PC-9 (cell line): Measurements from ENCODE around the gene ABCD3. TPM values are rescaled to one million over a fixed set of nuclear protein-coding genes. Genes with fewer than 3 reads are reported as not detected.

Source experiments
- BruUV-seq: library from RNA; stranded (reverse); fragments of 400-500 nt; replicated peaks from 2 replicates; lab custom pipeline; 2021; lab: Mats Ljungman, UMichigan
- CTCF ChIA-PET: fragments of 300-600 bp; sonication (Branson Sonifier 250); formaldehyde crosslinking; loops from one replicate; lab custom pipeline; 2022; ENCODE audit warnings: antibody characterized with exemption; lab: Charles Lee
- POLR2A ChIA-PET: fragments of 300-600 bp; sonication (Branson Sonifier 250); formaldehyde crosslinking; loops from one replicate; lab custom pipeline; 2022; ENCODE audit warnings: antibody characterized with exemption; ENCODE audit not compliant: unreplicated experiment; lab: Charles Lee
- DNase-seq, 2 experiments: peaks; one replicate each; pipeline versions ENCODE4 v3.0.0 to v3.0.0-alpha.2; 2015 to 2022; ENCODE audit warnings: mixed read lengths in 1 of 2
- H2AFZ ChIP-seq: fragments of 200-600 bp; sonication (generic); 2 replicates; pipeline ENCODE4 v1.8.1; 2017; ENCODE audit warnings: antibody characterized with exemption
- H3F3A ChIP-seq: fragments of 200-600 bp; sonication (generic); 2 replicates; pipeline ENCODE4 v1.8.1; 2017; ENCODE audit warnings: antibody characterized with exemption, mild to moderate bottlenecking, low read depth; ENCODE audit not compliant: insufficient read depth
- H3K27ac ChIP-seq: fragments of 200-600 bp; sonication (generic); 2 replicates; pipeline ENCODE4 v1.6.1; 2016; ENCODE audit warnings: mixed run types
- H3K27me3 ChIP-seq: fragments of 200-600 bp; sonication (generic); 2 replicates; pipeline ENCODE4 v1.6.1; 2016; ENCODE audit warnings: low read depth, mixed run types; ENCODE audit not compliant: insufficient read depth
- H3K36me3 ChIP-seq: fragments of 200-600 bp; sonication (generic); 2 replicates; pipeline ENCODE4 v1.6.1; 2016; ENCODE audit warnings: low read depth, mixed run types
- H3K4me1 ChIP-seq: fragments of 200-600 bp; sonication (generic); replicated peaks from 2 replicates; pipeline ENCODE4 v1.6.1; 2016; ENCODE audit warnings: mixed run types; ENCODE audit not compliant: insufficient read depth
- H3K4me2 ChIP-seq: fragments of 200-600 bp; sonication (generic); 2 replicates; pipeline ENCODE4 v1.6.1; 2017; ENCODE audit warnings: mixed run types
- H3K4me3 ChIP-seq: fragments of 200-600 bp; sonication (generic); 2 replicates; pipeline ENCODE4 v1.6.1; 2016; ENCODE audit warnings: mixed run types
- H3K79me2 ChIP-seq: fragments of 200-600 bp; sonication (generic); 2 replicates; pipeline ENCODE4 v1.6.1; 2017; ENCODE audit warnings: low read depth, mixed run types
- H3K9me2 ChIP-seq: fragments of 200-600 bp; sonication (generic); 2 replicates; pipeline ENCODE4 v1.8.1; 2017; ENCODE audit warnings: mild to moderate bottlenecking; ENCODE audit not compliant: insufficient read depth
- H3K9me3 ChIP-seq: fragments of 200-600 bp; sonication (generic); 2 replicates; pipeline ENCODE4 v1.8.1; 2016; ENCODE audit warnings: low read depth; ENCODE audit not compliant: insufficient read depth
- H4K20me1 ChIP-seq: fragments of 200-600 bp; sonication (generic); 2 replicates; pipeline ENCODE4 v1.8.1; 2017; ENCODE audit not compliant: insufficient read depth
- EZH2 ChIP-seq: fragments of 200-600 bp; sonication (generic); IDR thresholded peaks from 2 replicates; pipeline ENCODE4 v1.8.0; 2017; ENCODE audit warnings: antibody characterized with exemption, low read depth
- intact Hi-C: fragments of 100-400 bp; cut with micrococcal nuclease; formaldehyde crosslinking; loops from one replicate; pipeline ENCODE4 v1.10.0; 2022; ENCODE audit not compliant: unreplicated experiment
- total RNA-seq: library from RNA; stranded (reverse); gene quantifications from 2 replicates; pipeline ENCODE4 v1.2.3, GENCODE V29; 2021
- TF ChIP-seq, protein P1 (sequence below): fragments of 200-600 bp; sonication (generic); conservative IDR thresholded peaks from 2 replicates; pipeline ENCODE4 v1.6.1; 2017; ENCODE audit warnings: mixed run types, antibody characterized with exemption, mild to moderate bottlenecking, moderate library complexity

ABCD3 gene
- total RNA-seq, 1 experiment from 2014 or later: 51.6 TPM

DNA sequence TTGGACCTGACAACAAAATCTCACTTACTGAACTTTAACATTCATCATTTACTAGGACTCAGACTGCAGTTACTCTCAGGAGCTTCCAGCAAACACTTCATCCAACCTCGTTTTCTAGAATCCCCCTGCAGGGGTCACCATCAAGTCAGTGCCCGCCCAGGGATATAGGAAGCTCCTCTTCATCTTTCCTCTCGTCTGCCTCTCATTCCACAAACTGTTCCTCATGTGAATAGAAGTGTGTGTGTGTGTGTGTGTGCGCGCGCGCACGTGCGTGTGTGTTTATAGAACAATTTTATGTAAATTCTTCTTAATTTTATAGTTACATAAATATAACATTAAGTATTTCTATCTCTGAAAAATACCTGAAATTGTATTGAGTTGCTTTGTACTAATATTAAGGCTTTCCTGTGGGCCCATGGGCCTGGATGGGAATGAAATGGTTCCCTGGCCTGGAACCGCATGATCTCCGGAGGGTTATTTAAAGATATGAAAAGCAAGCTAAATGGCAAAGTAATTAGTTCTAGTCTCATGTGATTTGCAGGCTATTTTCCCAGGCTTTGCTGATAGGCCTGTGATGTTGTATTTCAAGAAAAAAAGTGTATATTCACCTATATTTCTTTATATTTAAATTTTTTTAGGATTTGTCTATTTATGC lies 21.7 kb upstream of the ABCD3 start:
- CTCF ChIA-PET: no interaction called here

DNA sequence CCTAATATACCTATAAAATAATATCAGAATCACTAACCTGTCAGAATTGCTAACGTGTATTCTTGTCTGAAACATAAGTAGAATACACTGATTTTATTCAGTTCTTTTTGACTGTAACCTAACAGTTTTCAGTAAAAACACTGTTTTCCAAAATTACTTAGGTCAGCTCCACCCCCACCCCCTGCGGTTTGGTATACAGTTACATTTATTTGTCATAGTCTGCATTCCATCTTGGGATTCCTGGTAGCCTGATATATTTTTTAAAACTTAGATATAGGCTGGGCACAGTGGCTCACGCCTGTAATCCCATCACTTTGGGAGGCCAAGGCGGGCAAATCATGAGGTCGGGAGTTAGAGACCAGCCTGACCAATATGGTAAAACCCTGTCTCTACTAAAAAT lies 19.8 kb upstream of the ABCD3 start:
- BruUV-seq: no TSS peak
- DNase-seq: no peak
- CTCF ChIA-PET: interaction anchor here (0.6 kb wide), 1 partner anchor 611 kb away, joined by 3 read pairs; no protein-coding TSS in a partner anchor
- POLR2A ChIA-PET: no interaction called here
- H3K79me2 ChIP-seq: no peaks in the 10 kb centered on the region
- H3K9me3 ChIP-seq: no peaks in the 10 kb centered on the region
- no peak for TF ChIP-seq EZH2
- TF ChIP-seq, protein P1, sequence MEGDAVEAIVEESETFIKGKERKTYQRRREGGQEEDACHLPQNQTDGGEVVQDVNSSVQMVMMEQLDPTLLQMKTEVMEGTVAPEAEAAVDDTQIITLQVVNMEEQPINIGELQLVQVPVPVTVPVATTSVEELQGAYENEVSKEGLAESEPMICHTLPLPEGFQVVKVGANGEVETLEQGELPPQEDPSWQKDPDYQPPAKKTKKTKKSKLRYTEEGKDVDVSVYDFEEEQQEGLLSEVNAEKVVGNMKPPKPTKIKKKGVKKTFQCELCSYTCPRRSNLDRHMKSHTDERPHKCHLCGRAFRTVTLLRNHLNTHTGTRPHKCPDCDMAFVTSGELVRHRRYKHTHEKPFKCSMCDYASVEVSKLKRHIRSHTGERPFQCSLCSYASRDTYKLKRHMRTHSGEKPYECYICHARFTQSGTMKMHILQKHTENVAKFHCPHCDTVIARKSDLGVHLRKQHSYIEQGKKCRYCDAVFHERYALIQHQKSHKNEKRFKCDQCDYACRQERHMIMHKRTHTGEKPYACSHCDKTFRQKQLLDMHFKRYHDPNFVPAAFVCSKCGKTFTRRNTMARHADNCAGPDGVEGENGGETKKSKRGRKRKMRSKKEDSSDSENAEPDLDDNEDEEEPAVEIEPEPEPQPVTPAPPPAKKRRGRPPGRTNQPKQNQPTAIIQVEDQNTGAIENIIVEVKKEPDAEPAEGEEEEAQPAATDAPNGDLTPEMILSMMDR: no peak
- intact Hi-C loops: no loop called here
- H3K9me2 ChIP-seq: no peaks in the 10 kb centered on the region
- no peak overlapping the region for H2AFZ ChIP-seq
- H4K20me1 ChIP-seq: no peaks in the 10 kb centered on the region
- no peak overlapping the region for H3K27ac ChIP-seq
- H3K27me3 ChIP-seq: no peaks in the 10 kb centered on the region
- no peak overlapping the region for H3K4me2 ChIP-seq
- H3K36me3 ChIP-seq: no peaks in the 10 kb centered on the region
- H3K4me3 ChIP-seq: no peak overlapping the region
- H3F3A ChIP-seq: no peaks in the 10 kb centered on the region
- no peaks in the 10 kb centered on the region; the same call in 1 of the 2 replicates for H3K4me1 ChIP-seq

More for the DNA sequence above, 21.7 kb upstream of the ABCD3 start:
- Histone ChIP-seq H3K36me3 (no peaks in the 10 kb centered on the region), H3K79me2 (no peaks in the 10 kb centered on the region), H4K20me1 (no peaks in the 10 kb centered on the region), H3K4me3 (no peak overlapping the region), H3K9me3 (no peaks in the 10 kb centered on the region), H3K9me2 (no peaks in the 10 kb centered on the region), H3K27me3 (no peaks in the 10 kb centered on the region), H3K27ac (no peak overlapping the region), H2AFZ (no peak overlapping the region), H3F3A (no peaks in the 10 kb centered on the region), H3K4me2 (no peak overlapping the region), H3K4me1 (no peaks in the 10 kb centered on the region; the same call in 1 of the 2 replicates)
- no TSS peak for BruUV-seq
- no peak for DNase-seq
- TF ChIP-seq, protein P1: no peak
- TF ChIP-seq EZH2: no peak
- POLR2A ChIA-PET: interaction anchor here (0.6 kb wide), 1 partner anchor 854 kb away, joined by 12 read pairs; no protein-coding TSS in a partner anchor
- intact Hi-C loops: no loop called here

DNA sequence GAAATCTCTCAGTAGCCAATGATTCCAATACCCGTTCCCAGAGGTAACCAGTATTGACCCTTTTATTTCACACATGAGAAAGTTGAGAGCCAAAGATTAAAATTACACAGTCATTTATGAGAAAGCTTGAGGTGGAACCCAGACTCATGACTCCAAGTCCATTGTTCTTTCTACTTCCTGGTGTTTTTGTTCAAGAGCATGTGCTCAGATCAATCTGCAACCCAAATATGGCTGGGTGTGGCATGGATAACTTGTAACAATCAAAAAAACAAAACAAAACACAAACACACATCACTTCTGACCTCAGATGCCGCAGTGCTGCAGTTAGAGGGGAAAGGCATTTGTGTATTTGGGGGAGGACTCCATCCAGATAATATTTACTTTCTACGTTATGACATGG lies 18.7 kb upstream of the ABCD3 start:
- BruUV-seq: no TSS peak
- H3K36me3 ChIP-seq: no peaks in the 10 kb centered on the region
- H4K20me1 ChIP-seq: no peaks in the 10 kb centered on the region
- no peak for DNase-seq
- H3K79me2 ChIP-seq: no peaks in the 10 kb centered on the region
- H3K27me3 ChIP-seq: no peaks in the 10 kb centered on the region
- H3F3A ChIP-seq: no peaks in the 10 kb centered on the region
- H3K4me1 ChIP-seq: no peaks in the 10 kb centered on the region; the same call in 1 of the 2 replicates
- intact Hi-C loops: no loop called here
- ChIA-PET CTCF (no interaction called here), POLR2A (no interaction called here)
- no peaks in the 10 kb centered on the region for H3K9me2 ChIP-seq
- no peak overlapping the region for H3K27ac ChIP-seq
- H3K4me2 ChIP-seq: no peak overlapping the region
- TF ChIP-seq, protein P1: no peak
- TF ChIP-seq EZH2: no peak
- H2AFZ ChIP-seq: no peak overlapping the region
- no peak overlapping the region for H3K4me3 ChIP-seq
- no peaks in the 10 kb centered on the region for H3K9me3 ChIP-seq
